ENCODE measurements around the gene CCDC150. TPM values are rescaled to one million over a fixed set of nuclear protein-coding genes. Genes with fewer than 3 reads are reported as not detected.

The CCDC150 gene
- total RNA-seq, result 6.8 TPM

- no peaks in the 10 kb centered on the region for H3K9me3 ChIP-seq (ENCODE audit: control insufficient read depth in 3 of 3, low read length in 3 of 3)
- no peak within 1 kb of the TSS for H3K27ac ChIP-seq (ENCODE audit: low read depth, low read length)
- H3K27me3 ChIP-seq (ENCODE audit: control insufficient read depth in 3 of 3, insufficient read depth in 3 of 3, low read length in 3 of 3), result no peaks in the 10 kb centered on the region
- H3K36me3 ChIP-seq (ENCODE audit: control insufficient read depth in 3 of 3, insufficient read depth in 3 of 3, low read length in 3 of 3), result no peaks in the 10 kb centered on the region
- H3K4me1 ChIP-seq (ENCODE audit: control insufficient read depth in 3 of 3, insufficient read depth in 3 of 3, low read length in 3 of 3), result peaks cover 5 to 9% (median 8%) of the 10 kb centered on the region in 3 donors
- peak within 1 kb of the TSS; percentile 78 to 86 (median 80) for H3K9ac ChIP-seq (ENCODE audit: low read depth in 1 of 3, low read length in 3 of 3)
- H3K4me3 ChIP-seq (ENCODE audit: low read length in 3 of 3), result peak within 1 kb of the TSS; percentile 88 to 96 (median 92)
Measured at GRCh38 chr2:196639180-196640030, at the start of gene CCDC150. Gene CCDC150, plus strand, starts transcription at chr2:196639715. Its CDS starts 52 bp downstream, at chr2:196639767.

GRCh38 chr2:196590286-196590685 is 49.2 kb upstream of the CCDC150 start:
- Histone ChIP-seq H3K27ac (ENCODE audit: low read depth, low read length) (no peak overlapping the region), H3K27me3 (ENCODE audit: control insufficient read depth in 3 of 3, insufficient read depth in 3 of 3, low read length in 3 of 3) (peaks cover 10 to 22% (median 16%) of the 10 kb centered on the region in 3 donors), H3K36me3 (ENCODE audit: control insufficient read depth in 3 of 3, insufficient read depth in 3 of 3, low read length in 3 of 3) (no peaks in the 10 kb centered on the region), H3K9ac (ENCODE audit: low read depth in 1 of 3, low read length in 3 of 3) (no peak overlapping the region), H3K4me1 (ENCODE audit: control insufficient read depth in 3 of 3, insufficient read depth in 3 of 3, low read length in 3 of 3) (peaks cover 7 to 10% (median 10%) of the 10 kb centered on the region in 3 donors), H3K4me3 (ENCODE audit: low read length in 3 of 3) (no peak overlapping the region), H3K9me3 (ENCODE audit: control insufficient read depth in 3 of 3, low read length in 3 of 3) (no peaks in the 10 kb centered on the region)

- H3K27me3 ChIP-seq (ENCODE audit: control insufficient read depth in 3 of 3, insufficient read depth in 3 of 3, low read length in 3 of 3), result peaks cover 10 to 22% (median 16%) of the 10 kb centered on the region in 3 donors
Measured at GRCh38 chr2:196591004-196591403, 48.5 kb upstream of the CCDC150 start.

DNA sequence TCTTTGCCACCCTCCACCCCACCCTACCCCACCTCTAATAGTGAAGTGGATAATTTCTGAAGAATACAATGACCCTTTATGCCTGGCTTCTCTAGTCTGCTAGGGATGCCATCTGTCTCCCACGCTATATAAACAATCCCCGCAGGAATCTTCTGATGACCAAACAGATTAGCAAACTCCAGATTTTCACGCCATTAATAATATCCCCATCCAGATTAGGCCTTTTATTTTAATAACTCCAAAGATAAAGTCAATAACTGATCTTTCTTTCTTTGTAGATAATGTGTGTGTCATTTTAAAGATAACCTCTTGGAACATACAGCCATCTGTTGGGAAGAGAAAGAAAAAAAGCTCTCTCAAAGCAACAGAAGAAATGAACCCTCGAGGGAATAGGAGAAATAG is 47.9 kb upstream of the CCDC150 start:
- Histone ChIP-seq H3K4me1 (ENCODE audit: control insufficient read depth in 3 of 3, insufficient read depth in 3 of 3, low read length in 3 of 3) (peaks cover 7 to 10% (median 10%) of the 10 kb centered on the region in 3 donors), H3K9ac (ENCODE audit: low read depth in 1 of 3, low read length in 3 of 3) (no peak overlapping the region), H3K36me3 (ENCODE audit: control insufficient read depth in 3 of 3, insufficient read depth in 3 of 3, low read length in 3 of 3) (no peaks in the 10 kb centered on the region), H3K27ac (ENCODE audit: low read depth, low read length) (no peak overlapping the region), H3K4me3 (ENCODE audit: low read length in 3 of 3) (no peak overlapping the region), H3K27me3 (ENCODE audit: control insufficient read depth in 3 of 3, insufficient read depth in 3 of 3, low read length in 3 of 3) (peaks cover 10 to 22% (median 16%) of the 10 kb centered on the region in 3 donors), H3K9me3 (ENCODE audit: control insufficient read depth in 3 of 3, low read length in 3 of 3) (no peaks in the 10 kb centered on the region)

More at GRCh38 chr2:196591004-196591403, 48.5 kb upstream of the CCDC150 start:
- no peak overlapping the region for H3K4me3 ChIP-seq (ENCODE audit: low read length in 3 of 3)
- H3K27ac ChIP-seq (ENCODE audit: low read depth, low read length), result no peak overlapping the region
- H3K9ac ChIP-seq (ENCODE audit: low read depth in 1 of 3, low read length in 3 of 3), result no peak overlapping the region
- no peaks in the 10 kb centered on the region for H3K9me3 ChIP-seq (ENCODE audit: control insufficient read depth in 3 of 3, low read length in 3 of 3)
- H3K36me3 ChIP-seq (ENCODE audit: control insufficient read depth in 3 of 3, insufficient read depth in 3 of 3, low read length in 3 of 3), result no peaks in the 10 kb centered on the region
- H3K4me1 ChIP-seq (ENCODE audit: control insufficient read depth in 3 of 3, insufficient read depth in 3 of 3, low read length in 3 of 3), result peaks cover 7 to 10% (median 10%) of the 10 kb centered on the region in 3 donors

DNA sequence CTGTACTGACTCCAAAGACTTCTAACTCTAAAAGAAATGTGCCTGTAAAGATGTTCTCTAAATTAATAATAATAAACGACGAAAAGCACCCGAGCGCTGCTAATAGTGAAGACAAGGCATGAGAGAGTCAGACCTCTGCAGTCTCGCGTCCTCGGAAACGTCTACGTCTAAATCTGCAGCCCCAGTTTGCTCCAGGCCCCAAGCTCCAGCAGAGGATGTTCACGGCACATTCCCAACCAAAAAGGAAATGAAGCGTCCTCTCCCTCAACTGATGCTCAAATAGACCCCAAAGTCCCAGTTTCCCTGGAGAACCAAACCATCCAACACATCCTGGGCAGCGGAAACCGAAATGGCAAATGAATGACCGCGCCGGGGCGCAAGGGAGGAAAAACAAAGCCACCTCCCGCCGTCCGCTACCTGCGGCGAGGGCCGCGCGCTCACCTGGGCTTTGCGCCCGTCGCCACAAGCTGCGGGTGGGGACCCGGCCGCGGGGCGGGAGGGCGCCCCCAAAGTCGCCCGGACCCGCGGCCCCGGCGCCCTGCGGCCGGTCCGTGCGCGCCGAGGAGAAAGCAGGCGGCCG is 47.1 kb upstream of the CCDC150 start:
- H3K27me3 ChIP-seq (ENCODE audit: control insufficient read depth in 3 of 3, insufficient read depth in 3 of 3, low read length in 3 of 3), result peaks cover 10 to 22% (median 16%) of the 10 kb centered on the region in 3 donors

GRCh38 chr2:196592911-196593881 is 46.3 kb upstream of the CCDC150 start, which contains the start of gene HECW2:
Gene HECW2, minus strand, starts transcription at chr2:196593554.
- Histone ChIP-seq H3K4me3 (ENCODE audit: low read length in 3 of 3) (peak within 1 kb of the TSS; percentile 62 to 74 (median 64)), H3K36me3 (ENCODE audit: control insufficient read depth in 3 of 3, insufficient read depth in 3 of 3, low read length in 3 of 3) (no peaks in the 10 kb centered on the region), H3K27me3 (ENCODE audit: control insufficient read depth in 3 of 3, insufficient read depth in 3 of 3, low read length in 3 of 3) (peaks cover 10 to 22% (median 16%) of the 10 kb centered on the region in 3 donors), H3K27ac (ENCODE audit: low read depth, low read length) (no peak within 1 kb of the TSS), H3K4me1 (ENCODE audit: control insufficient read depth in 3 of 3, insufficient read depth in 3 of 3, low read length in 3 of 3) (peaks cover 7 to 10% (median 10%) of the 10 kb centered on the region in 3 donors), H3K9me3 (ENCODE audit: control insufficient read depth in 3 of 3, low read length in 3 of 3) (no peaks in the 10 kb centered on the region), H3K9ac (ENCODE audit: low read depth in 1 of 3, low read length in 3 of 3) (peak within 1 kb of the TSS; percentile 22 to 66 (median 32))

More for the DNA sequence above, 47.1 kb upstream of the CCDC150 start:
- Histone ChIP-seq H3K9me3 (ENCODE audit: control insufficient read depth in 3 of 3, low read length in 3 of 3) (no peaks in the 10 kb centered on the region), H3K27ac (ENCODE audit: low read depth, low read length) (no peak overlapping the region), H3K36me3 (ENCODE audit: control insufficient read depth in 3 of 3, insufficient read depth in 3 of 3, low read length in 3 of 3) (no peaks in the 10 kb centered on the region), H3K4me3 (ENCODE audit: low read length in 3 of 3) (peak overlapping the region; percentile 62 to 74 (median 63)), H3K4me1 (ENCODE audit: control insufficient read depth in 3 of 3, insufficient read depth in 3 of 3, low read length in 3 of 3) (peaks cover 7 to 10% (median 10%) of the 10 kb centered on the region in 3 donors), H3K9ac (ENCODE audit: low read depth in 1 of 3, low read length in 3 of 3) (peak overlapping the region in 2 of 3 donors; percentile 32 to 66)

DNA sequence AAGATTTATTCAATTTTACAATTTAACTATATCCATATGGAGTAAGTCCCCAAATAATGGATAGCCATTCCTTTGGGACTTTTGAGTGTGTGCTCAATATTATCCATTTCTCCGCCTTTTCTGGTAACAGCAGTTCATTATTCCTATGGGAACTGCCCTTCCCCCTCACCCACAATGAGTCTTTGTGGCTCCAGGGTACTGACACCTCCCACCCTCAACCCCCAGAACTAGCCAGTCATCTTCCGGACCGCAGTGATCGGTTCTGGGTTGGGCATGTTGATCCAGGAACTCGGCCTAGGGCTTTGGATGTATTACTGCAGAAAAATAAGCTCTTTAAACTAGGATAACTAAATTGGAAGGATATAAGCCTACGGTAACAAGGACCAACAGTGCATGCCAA is 45.4 kb upstream of the CCDC150 start:
- H3K4me3 ChIP-seq (ENCODE audit: low read length in 3 of 3), result no peak overlapping the region

GRCh38 chr2:196597531-196597930 is 42.0 kb upstream of the CCDC150 start:
- H3K9me3 ChIP-seq (ENCODE audit: control insufficient read depth in 3 of 3, low read length in 3 of 3), result no peaks in the 10 kb centered on the region
- H3K9ac ChIP-seq (ENCODE audit: low read depth in 1 of 3, low read length in 3 of 3), result no peak overlapping the region
- H3K36me3 ChIP-seq (ENCODE audit: control insufficient read depth in 3 of 3, insufficient read depth in 3 of 3, low read length in 3 of 3), result no peaks in the 10 kb centered on the region
- H3K27me3 ChIP-seq (ENCODE audit: control insufficient read depth in 3 of 3, insufficient read depth in 3 of 3, low read length in 3 of 3), result peaks cover 5 to 8% (median 7%) of the 10 kb centered on the region in 3 donors
- no peak overlapping the region for H3K27ac ChIP-seq (ENCODE audit: low read depth, low read length)
- peaks cover 3 to 11% (median 4%) of the 10 kb centered on the region in 3 donors for H3K4me1 ChIP-seq (ENCODE audit: control insufficient read depth in 3 of 3, insufficient read depth in 3 of 3, low read length in 3 of 3)
- no peak overlapping the region for H3K4me3 ChIP-seq (ENCODE audit: low read length in 3 of 3)

More for the DNA sequence above, 45.4 kb upstream of the CCDC150 start:
- H3K27ac ChIP-seq (ENCODE audit: low read depth, low read length), result no peak overlapping the region
- H3K4me1 ChIP-seq (ENCODE audit: control insufficient read depth in 3 of 3, insufficient read depth in 3 of 3, low read length in 3 of 3), result peaks cover 7 to 10% (median 10%) of the 10 kb centered on the region in 3 donors
- H3K27me3 ChIP-seq (ENCODE audit: control insufficient read depth in 3 of 3, insufficient read depth in 3 of 3, low read length in 3 of 3), result peaks cover 10 to 22% (median 16%) of the 10 kb centered on the region in 3 donors
- H3K9me3 ChIP-seq (ENCODE audit: control insufficient read depth in 3 of 3, low read length in 3 of 3), result no peaks in the 10 kb centered on the region
- H3K36me3 ChIP-seq (ENCODE audit: control insufficient read depth in 3 of 3, insufficient read depth in 3 of 3, low read length in 3 of 3), result no peaks in the 10 kb centered on the region
- H3K9ac ChIP-seq (ENCODE audit: low read depth in 1 of 3, low read length in 3 of 3), result no peak overlapping the region

DNA sequence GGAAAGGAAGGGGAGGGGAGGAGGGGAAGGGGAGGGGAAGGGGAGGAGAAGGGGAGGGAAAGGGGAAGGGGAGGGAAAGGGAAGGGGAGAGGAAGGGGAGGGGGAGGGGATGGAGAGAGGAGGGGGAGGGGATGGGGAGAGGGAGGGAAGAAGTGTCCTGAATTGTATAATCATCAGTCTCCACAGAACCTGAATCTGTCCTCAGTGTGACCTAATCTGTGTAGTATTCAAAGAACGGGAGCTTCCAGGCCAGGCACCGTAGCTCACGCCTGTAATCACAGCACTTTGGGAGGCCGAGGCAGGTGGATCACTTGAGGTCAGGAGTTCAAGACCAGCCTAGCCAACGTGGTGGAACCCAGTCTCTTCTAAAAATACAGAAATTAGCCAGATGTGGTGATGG is 41.1 kb upstream of the CCDC150 start:
- Histone ChIP-seq H3K36me3 (ENCODE audit: control insufficient read depth in 3 of 3, insufficient read depth in 3 of 3, low read length in 3 of 3) (no peaks in the 10 kb centered on the region), H3K4me3 (ENCODE audit: low read length in 3 of 3) (no peak overlapping the region), H3K4me1 (ENCODE audit: control insufficient read depth in 3 of 3, insufficient read depth in 3 of 3, low read length in 3 of 3) (peaks cover 3 to 9% (median 4%) of the 10 kb centered on the region in 3 donors), H3K9me3 (ENCODE audit: control insufficient read depth in 3 of 3, low read length in 3 of 3) (no peaks in the 10 kb centered on the region), H3K27ac (ENCODE audit: low read depth, low read length) (no peak overlapping the region), H3K9ac (ENCODE audit: low read depth in 1 of 3, low read length in 3 of 3) (no peak overlapping the region), H3K27me3 (ENCODE audit: control insufficient read depth in 3 of 3, insufficient read depth in 3 of 3, low read length in 3 of 3) (peaks cover 4 to 8% (median 7%) of the 10 kb centered on the region in 3 donors)

Data from skeletal muscle tissue (tissue), 4 donors.